Upper lobe of right lung (tissue), 1 donor: Measurements from ENCODE around the gene ZNF750. TPM values are rescaled to one million over a fixed set of nuclear protein-coding genes. Genes with fewer than 3 reads are reported as not detected.

ENCODE experiments used
- ATAC-seq: fragments of 200-7000 bp; cut with Tn5 transposase; one replicate; pipeline ENCODE4 v1.9.1; 2020; ENCODE audit warnings: mild to moderate bottlenecking, moderate library complexity
- DNase-seq: peaks from one replicate; pipeline ENCODE4 v3.0.0-alpha.2; 2020
- H3K27ac ChIP-seq: fragments of 200-600 bp; one replicate; pipeline ENCODE4 v1.8.0; 2022
- H3K27me3 ChIP-seq: fragments of 200-600 bp; one replicate; pipeline ENCODE4 v1.8.0; 2022; ENCODE audit warnings: mild to moderate bottlenecking
- H3K36me3 ChIP-seq: fragments of 200-600 bp; one replicate; pipeline ENCODE4 v1.8.0; 2022
- H3K4me1 ChIP-seq: fragments of 200-600 bp; one replicate; pipeline ENCODE4 v1.8.0; 2022
- H3K4me3 ChIP-seq: fragments of 200-600 bp; one replicate; pipeline ENCODE4 v1.8.0; 2022; ENCODE audit warnings: mild to moderate bottlenecking
- H3K9me3 ChIP-seq: fragments of 200-600 bp; one replicate; pipeline ENCODE4 v1.8.0; 2022
- intact Hi-C: fragments of 100-400 bp; cut with DNase I; formaldehyde crosslinking; loops from one replicate; pipeline ENCODE4 v1.11.0; 2022
- total RNA-seq: library from RNA; stranded (reverse); fragmentation: NEBNext Ultra II Directional; extraction: Animal tissue kit (Norgen Biotek cat#: 25700); gene quantifications from one replicate; pipeline ENCODE4 v1.2.1, GENCODE V29; 2021
- TF ChIP-seq, protein P1 (sequence below): fragments of 200-600 bp; IDR thresholded peaks from one replicate; pipeline ENCODE4 v1.8.0; 2022; ENCODE audit warnings: antibody characterized with exemption
- donor health status: DM: no; HTN: yes; CAD: no; lungs with severe emphysema.

ZNF750 gene
- total RNA-seq, 1 donor from 2014 or later, result 5.6 TPM

DNA sequence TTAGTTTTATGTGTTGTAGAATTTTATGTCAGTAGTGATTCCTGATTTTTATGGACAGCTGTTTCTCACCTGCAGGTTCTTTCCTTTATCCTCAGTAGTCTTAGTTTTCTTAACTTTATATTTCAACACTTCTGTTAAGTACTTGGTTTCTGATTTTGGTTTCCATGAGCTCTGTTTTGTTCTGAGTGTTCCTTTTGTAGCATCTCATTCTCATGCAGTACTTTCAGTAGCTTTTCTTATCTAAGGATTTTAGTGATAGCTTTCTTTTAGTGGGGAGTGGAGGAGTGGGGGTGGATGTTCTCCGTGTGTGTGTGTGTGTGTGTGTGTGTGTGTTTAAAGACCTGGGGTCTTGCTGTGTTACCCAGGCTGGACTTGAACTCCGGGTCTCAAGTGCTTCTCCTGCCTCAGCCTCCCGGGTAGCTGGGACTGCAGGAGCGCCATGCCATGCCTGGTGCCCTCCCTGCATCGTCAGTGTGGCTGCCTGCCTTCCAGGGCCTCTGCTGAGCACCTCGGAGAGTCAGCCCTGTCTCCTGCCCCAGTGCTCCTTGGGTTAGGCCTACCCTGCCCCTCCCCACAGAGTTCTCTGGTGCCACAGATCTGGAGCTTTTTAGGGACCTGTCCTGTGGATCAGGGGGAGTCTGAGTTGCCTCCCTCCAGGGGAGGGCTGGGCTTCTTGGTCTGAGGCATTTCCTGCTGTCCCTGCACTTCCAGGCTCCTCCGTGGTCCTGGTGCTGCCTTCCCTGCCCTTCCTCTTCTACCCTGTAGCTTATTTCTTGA is 4.3 kb upstream of the ZNF750 start:
- Histone ChIP-seq H3K27ac (no peak overlapping the region), H3K27me3 (no peaks in the 10 kb centered on the region), H3K36me3 (no peaks in the 10 kb centered on the region), H3K4me3 (no peak overlapping the region), H3K4me1 (no peaks in the 10 kb centered on the region), H3K9me3 (no peaks in the 10 kb centered on the region)
- TF ChIP-seq, protein P1, sequence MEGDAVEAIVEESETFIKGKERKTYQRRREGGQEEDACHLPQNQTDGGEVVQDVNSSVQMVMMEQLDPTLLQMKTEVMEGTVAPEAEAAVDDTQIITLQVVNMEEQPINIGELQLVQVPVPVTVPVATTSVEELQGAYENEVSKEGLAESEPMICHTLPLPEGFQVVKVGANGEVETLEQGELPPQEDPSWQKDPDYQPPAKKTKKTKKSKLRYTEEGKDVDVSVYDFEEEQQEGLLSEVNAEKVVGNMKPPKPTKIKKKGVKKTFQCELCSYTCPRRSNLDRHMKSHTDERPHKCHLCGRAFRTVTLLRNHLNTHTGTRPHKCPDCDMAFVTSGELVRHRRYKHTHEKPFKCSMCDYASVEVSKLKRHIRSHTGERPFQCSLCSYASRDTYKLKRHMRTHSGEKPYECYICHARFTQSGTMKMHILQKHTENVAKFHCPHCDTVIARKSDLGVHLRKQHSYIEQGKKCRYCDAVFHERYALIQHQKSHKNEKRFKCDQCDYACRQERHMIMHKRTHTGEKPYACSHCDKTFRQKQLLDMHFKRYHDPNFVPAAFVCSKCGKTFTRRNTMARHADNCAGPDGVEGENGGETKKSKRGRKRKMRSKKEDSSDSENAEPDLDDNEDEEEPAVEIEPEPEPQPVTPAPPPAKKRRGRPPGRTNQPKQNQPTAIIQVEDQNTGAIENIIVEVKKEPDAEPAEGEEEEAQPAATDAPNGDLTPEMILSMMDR, result no peak
- intact Hi-C loops, result no loop called here
- ATAC-seq (no peak), DNase-seq (no peak)

DNA sequence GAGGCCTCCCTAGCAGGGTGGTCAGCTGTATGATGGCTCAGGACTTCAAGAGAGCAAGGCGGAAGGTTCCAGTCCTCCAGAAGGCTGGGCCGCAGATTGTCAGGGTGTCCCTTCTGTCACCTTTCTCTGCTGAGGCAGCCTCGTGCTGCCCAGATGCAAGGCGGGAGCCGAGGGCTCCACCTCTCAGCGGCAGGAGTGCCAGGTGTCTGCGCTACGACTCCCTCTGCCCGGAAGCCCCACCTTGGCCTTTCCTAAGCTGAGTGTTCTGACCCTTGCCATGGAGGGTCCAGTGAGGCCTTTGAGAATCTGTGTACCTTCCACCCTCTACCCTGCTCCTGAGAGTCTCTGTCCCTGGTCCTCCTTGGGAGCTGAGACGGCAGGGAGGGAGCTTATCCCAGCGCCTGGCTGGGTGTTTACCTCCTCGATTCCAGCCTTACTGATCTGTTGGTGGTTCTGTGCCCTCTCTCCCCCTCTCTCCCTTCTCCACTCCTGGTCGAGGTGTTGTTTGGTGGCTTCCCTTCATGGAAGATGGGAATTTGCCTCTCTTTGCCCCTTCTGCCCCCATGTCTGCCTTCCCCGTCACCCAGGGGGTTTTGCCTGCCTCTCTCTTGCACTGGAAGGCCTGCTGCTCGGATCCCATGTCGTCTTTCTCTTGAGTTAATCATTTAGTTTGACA is 2.2 kb upstream of the ZNF750 start:
- Histone ChIP-seq H3K4me1 (peaks cover 14% of the 10 kb centered on the region), H3K27me3 (no peaks in the 10 kb centered on the region), H3K27ac (no peak overlapping the region), H3K9me3 (no peaks in the 10 kb centered on the region), H3K36me3 (no peaks in the 10 kb centered on the region), H3K4me3 (no peak overlapping the region)
- TF ChIP-seq, protein P1, result no peak
- intact Hi-C loops, result no loop called here
- DNase-seq (no peak), ATAC-seq (no peak)

DNA sequence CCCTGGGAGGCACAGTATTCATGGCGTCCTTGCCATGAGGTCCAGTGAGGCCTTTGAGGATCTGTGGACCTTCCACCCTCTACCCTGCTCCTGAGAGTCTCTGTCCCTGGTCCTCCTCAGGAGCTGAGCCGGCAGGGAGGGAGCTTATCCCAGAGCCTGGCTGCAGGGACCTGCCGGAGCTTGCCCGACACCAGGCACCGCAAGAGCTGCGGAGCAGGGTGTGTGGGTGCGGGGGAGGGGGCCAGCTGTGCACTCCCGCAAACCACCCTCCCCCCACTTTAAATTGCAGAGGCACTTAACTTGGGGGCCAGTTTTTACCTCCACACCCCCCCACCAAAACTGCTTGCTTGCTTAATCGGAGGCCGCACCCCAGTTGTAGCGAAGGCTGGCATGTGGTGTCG is 609 bp upstream of the ZNF750 start:
- Histone ChIP-seq H3K9me3 (no peaks in the 10 kb centered on the region), H3K4me1 (peaks cover 20% of the 10 kb centered on the region), H3K4me3 (no peak overlapping the region), H3K27ac (no peak overlapping the region), H3K36me3 (no peaks in the 10 kb centered on the region), H3K27me3 (no peaks in the 10 kb centered on the region)
- peak; percentile 65 for DNase-seq
- ATAC-seq, result no peak
- TF ChIP-seq, protein P1, result no peak
- intact Hi-C loops, result no loop called here

DNA sequence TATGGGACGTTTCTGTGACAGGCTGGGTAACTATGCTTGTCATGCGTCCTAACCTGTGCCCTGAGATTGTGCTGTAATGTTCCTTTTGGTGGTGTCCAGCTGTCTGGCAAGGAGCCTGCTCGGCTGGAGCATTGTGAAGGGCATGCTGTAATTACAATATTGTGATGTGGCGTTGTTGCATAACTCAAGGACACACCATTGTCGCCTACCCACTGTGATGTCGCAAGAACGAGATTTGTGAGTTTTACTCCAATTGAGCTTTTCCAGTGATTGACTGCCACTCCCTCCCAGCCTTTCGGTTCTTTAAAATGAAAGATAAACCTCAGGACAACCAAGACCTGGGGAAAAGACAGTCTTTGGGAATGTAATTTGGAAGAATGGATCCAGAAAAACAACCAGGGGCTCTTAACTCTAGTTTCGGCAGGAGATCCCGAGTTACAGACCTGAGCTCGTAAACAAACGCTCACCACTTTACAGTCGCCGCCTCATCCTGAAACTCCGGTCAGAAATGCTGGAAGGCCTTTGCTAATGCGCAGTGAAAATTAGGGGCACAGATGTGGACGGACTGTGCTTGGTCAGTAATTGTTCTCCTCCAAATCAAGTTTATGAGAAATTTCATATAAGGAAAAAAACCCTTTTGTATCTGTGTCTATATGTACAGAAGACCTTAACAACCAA is 1.3 kb downstream of the ZNF750 start:
- Histone ChIP-seq H3K4me1 (peaks cover 20% of the 10 kb centered on the region), H3K27me3 (no peaks in the 10 kb centered on the region), H3K9me3 (no peaks in the 10 kb centered on the region), H3K4me3 (peak overlapping the region; percentile 42), H3K36me3 (no peaks in the 10 kb centered on the region), H3K27ac (peak overlapping the region; percentile 80)
- TF ChIP-seq, protein P1, result no peak
- ATAC-seq, result peak; percentile 85
- peak; percentile 91 for DNase-seq
- intact Hi-C loops, result no loop called here

DNA sequence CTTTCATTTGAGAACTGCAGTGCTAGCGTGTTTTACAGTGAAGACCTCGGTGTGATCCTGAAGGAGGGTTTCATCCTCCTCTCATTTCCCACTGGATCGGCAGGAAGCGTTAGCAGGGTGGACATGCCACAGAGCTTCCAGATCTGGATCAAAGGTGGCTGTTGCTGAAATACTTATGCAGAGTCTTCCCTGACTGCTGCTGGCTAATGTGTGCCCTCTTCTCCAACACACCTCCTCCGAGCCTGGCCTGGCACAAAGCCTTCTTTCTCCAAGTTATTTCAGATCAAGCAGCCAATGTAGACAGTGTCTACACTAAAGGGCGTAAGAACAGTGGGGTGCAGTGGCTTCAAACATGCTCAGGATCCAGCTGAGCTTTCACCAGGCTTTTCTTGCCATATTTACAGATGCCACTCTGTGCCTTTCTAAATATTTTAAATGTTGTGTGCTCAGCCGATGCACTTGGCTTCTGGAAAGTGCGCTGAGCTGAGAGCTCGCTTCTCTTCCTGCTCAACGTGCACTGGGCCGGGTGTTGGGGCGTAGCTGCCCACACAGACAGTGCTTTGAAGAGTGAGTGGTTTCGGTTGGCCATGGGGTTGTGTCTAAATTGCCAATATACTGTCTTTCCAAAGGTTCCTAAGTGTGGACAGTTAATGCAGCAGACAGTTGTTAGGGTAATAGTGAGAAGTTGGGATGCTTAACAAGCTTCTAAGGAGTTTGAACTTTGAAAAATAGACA is 2.1 kb downstream of the ZNF750 start:
- DNase-seq (peak; percentile 69), ATAC-seq (peak; percentile 57)
- Histone ChIP-seq H3K27ac (peak overlapping the region; percentile 80), H3K27me3 (no peaks in the 10 kb centered on the region), H3K4me1 (peaks cover 20% of the 10 kb centered on the region), H3K9me3 (no peaks in the 10 kb centered on the region), H3K4me3 (peak overlapping the region; percentile 16), H3K36me3 (no peaks in the 10 kb centered on the region)
- TF ChIP-seq, protein P1, result no peak
- intact Hi-C loops, result no loop called here
